HG03097 (cell line): Measurements from ENCODE around the gene SLC16A5.
"Not testable (repeated sequence)": the region's sequence is repeated elsewhere in the genome, so short reads cannot be mapped to it uniquely, and the experiment has no call there.

Source experiments
- ATAC-seq: cut with Tn5 transposase; IDR thresholded peaks from one replicate; pipeline ENCODE4 v1.9.1; 2021; ENCODE audit not compliant: unreplicated experiment, low FRiP score

Gene SLC16A5

DNA sequence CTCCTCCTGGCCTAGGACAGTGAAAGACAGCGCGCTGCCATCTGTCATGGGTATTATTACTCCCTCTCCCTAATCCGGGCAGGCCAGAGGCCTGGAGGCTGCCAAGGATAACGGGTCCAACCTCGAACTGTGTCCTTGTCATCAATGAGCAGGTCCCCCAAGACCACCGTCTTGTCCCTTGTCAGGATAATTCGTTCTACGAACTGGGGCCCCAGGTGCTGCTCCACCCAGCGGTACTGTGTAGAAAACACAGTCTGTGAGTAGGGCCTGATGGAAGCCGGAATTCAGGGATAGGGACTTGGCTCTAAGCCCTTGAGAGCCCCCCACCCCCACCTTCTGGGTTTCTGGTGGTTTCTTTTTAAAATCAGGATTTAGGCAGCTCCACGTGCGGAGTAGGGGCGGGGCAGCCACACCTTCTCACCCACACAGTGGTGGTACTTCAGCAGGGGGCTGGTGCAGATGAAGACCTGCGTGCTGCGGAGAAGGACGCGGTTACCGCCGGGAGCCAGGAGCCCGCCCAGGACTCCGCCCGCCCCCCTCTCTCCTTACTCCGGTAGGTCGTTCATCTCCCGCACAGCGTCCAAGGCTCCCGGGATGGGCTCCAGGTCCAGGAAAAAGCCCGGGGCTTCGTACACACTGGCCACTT lies 43.0 kb downstream of the SLC16A5 start:
- no peak for ATAC-seq

DNA sequence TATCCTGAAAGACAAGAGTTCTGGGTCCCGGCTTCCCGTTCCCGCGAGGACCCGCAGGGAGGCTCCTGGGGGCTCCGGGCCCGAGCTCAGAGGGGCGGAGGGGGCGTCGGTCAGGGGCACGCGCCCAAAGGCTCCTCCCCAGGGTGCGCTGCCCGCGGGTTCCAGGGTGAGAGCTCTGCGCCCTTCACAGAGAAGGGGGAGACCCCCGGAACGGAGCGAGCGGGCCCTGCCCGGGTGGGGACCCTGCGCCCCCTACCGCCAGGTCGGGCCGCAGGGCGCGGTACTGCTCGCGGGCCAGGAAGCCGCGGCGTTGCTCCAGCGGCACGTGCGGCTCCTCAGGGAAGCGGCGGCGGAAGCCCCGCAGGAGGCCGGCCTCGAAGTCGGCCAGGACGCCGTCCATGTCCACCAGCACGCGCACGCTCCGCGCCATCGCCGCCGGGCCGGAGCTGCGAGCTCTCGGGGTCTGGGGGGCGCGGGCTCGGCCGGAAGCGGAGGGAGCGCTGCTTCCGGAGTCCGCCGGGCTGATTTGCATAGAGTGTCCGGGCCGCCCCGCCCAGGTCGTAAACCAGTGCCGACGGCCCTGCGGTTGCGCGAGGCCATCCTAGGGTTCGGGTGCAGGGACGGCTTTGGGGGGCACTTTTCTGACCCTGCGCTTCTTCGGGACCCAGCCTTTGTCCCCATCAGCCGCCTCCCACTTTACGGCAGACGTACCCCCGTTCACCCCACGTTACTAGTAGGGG lies 43.7 kb downstream of the SLC16A5 start, which contains the start of gene NT5C:
NT5C (minus strand) TSS at position 465 of the 740 bp plus-strand sequence; CDS start at position 430, 35 bp downstream.
- ATAC-seq: peak; percentile 56

GRCh38 chr17:75132018-75133000 lies 44.6 kb downstream of the SLC16A5 start:
- ATAC-seq: not testable (repeated sequence)

DNA sequence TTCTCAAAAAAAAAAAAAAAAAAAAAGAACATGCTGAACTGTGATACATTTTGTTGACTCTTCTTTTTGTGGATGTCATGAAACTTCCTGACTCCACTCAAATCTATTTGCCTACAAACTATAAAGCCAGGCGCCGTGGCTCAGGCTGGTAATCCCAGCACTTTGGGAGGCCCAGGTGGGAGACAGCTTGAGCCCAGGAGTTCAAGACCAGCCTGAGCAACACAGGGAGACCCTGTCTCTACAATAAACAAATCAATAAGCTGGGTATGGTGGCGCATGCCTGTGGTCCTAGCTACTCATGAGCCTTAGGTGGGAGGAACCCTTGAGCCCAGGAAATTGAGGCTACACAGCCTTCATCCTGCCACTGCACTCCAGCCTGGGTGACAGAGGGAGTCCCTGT lies 45.2 kb downstream of the SLC16A5 start:
- ATAC-seq: no peak

GRCh38 chr17:75133607-75134347 lies 46.0 kb downstream of the SLC16A5 start:
- not testable (repeated sequence) for ATAC-seq

- ATAC-seq: no peak
Observed at GRCh38 chr17:75135452-75135851, 47.7 kb downstream of the SLC16A5 start.

GRCh38 chr17:75135946-75136345 lies 48.2 kb downstream of the SLC16A5 start:
- ATAC-seq: no peak

- ATAC-seq: not testable (repeated sequence)
Observed at GRCh38 chr17:75137762-75138161, 50.0 kb downstream of the SLC16A5 start.

- ATAC-seq: no peak
Observed at GRCh38 chr17:75138519-75138918, 50.8 kb downstream of the SLC16A5 start.

GRCh38 chr17:75142236-75142971 lies 54.6 kb downstream of the SLC16A5 start:
- ATAC-seq: no peak

DNA sequence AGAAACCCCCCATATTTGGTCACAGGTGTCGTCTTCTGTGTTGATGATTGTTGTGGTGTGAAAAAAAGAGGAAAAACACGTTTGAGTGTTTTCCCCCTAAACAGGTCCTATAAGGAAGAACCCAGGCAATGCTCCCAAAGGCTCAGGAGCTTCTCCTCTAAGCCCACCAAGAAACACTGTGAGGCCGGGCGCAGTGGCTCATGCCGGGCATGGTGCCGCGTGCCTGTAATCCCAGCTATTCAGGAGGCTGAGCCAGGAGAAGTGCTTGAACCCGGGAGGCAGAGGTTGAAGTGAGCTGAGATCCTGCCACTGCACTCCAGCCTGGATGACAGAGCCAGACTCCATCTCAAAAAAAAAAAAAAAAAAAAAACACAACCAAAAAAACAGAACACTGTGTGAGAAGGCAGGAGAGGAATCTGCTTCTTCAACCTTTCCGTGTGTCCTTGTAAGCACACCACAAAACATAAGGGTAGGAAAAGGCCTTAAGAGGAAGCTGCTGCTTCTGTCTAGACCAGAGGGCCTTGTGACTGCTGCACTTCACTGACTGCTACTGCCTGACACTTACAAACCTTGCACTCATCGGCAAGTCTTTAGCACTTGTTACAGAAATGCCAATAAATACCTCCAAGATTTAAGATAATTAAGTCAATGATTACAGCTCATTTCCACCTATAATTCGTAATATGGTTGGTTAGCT lies 57.2 kb downstream of the SLC16A5 start:
- ATAC-seq: no peak

DNA sequence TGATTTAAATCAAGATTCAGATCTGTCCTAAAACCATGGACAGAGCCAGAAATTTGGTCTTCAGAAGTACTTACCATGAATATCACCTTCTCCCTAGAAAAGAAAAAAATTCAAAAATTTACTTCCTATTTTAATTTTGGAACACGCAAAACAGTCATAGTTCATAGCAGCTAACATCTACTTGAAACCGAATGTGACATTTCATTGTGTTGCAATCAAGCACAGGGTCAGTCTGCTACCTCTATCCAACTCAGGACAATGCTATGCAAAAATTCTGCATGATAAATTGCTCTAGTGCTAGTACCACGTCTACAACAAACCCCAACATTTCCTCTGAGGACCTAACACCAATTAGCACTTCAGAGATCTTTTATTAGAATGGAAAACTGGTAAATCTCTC lies 58.8 kb downstream of the SLC16A5 start:
- no peak for ATAC-seq

DNA sequence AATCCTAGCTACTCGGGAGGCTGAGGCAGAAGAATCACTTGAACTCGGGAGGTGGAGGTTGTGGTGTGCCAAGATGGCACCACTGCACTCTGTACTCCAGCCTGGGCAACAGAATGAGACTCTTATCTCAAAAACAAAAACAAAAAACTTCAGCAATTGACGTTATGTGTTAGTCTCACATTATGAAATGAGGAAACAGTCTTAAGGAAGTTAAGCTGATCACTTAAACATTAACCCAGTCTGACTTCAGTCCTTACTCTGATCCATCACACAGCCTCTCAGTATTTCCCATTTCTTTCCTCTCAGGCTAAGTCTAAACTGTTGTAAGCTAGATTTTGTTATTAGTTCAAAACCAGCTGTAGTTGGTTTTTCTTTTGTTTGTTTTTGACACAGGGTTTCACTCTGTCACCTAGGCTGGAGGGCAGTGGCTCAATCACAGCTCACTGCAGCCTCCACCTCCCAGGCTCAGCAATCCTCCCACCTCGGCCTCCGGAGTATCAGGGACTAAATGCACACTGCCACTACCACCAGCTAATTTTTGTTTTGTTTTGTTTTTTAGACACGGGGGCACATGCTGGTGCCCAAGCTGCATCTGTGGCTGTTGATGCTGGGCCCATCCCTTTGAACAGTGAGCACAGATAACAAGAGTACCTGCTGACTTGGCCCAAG lies 60.3 kb downstream of the SLC16A5 start:
- ATAC-seq: no peak

DNA sequence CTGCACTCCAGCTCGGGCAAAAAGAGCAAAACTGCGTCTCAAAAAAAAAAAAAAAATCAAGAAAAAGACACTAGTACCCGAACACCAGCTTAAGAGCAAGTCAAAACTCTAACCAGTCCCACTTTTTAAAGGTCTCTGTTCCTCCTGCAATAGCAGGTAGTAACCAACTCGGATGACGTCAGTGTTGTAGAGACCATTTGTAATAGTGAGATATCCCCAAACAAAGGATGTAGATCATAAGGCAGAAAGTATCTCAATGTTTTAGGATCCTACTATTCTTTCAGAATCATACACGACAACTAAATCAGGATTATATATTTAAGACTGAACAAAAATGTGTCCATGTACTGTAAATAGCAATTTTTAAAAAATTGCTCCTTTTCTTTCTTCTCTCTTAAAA lies 64.2 kb downstream of the SLC16A5 start:
- ATAC-seq: no peak

DNA sequence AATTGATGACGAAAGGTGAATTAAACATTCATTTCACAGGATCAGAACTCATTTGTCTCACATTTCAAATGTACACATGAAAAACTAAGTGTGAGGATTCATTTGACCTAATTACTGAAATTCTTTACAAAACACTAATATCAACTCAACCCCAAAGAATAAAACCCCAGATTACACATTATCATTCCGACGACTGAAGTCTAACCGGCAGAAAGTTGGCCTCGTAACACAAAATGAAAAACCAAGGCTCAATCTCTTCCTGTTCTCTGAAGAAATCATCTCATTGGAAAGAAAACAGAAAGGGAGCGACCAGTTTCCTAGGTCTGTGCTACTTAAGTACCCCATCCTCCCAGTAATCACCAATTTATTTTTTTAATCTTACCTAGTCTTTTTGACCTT lies 64.8 kb downstream of the SLC16A5 start:
- ATAC-seq: no peak

GRCh38 chr17:75152922-75153779 lies 65.4 kb downstream of the SLC16A5 start:
- ATAC-seq: no peak

DNA sequence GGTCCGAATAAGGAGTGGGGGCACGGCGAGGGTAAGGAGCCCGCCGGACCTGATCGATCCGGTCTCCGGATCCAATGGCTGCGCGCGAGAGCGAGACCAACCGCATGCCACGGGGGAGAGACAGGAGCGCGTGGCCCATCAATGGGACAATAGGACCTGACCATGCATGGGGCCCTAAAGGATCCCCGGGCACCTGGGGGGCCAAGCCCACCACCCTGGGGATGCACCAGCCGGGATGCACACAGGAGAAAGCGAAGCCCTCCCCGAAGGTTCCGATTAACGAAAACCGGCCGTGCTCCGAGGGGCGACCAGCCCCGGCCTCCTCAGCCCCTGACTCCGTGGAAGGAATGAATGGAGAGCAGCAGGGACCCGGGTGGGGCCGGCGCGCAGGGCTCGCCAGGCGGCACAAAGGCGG lies 66.0 kb downstream of the SLC16A5 start:
- peak; percentile 11 for ATAC-seq
